Smooth muscle cell (in vitro differentiated cells): ENCODE data around the gene DPF3. TPM values are rescaled to one million over a fixed set of nuclear protein-coding genes. Genes with fewer than 3 reads are reported as not detected.

Source experiments
- DNase-seq: peaks from one replicate; lab custom pipeline; 2025; ENCODE audit not compliant: unreplicated experiment; lab: John Stamatoyannopoulos, UW
- H2AFZ ChIP-seq: fragments of 200-600 bp; sonication (generic); 2 replicates; pipeline ENCODE4 v1.6.0; 2016; ENCODE audit warnings: antibody characterized with exemption, low read depth, mild to moderate bottlenecking
- H3F3A ChIP-seq: fragments of 200-600 bp; sonication (generic); 2 replicates; pipeline ENCODE4 v1.6.0; 2017; ENCODE audit warnings: antibody characterized with exemption, low read depth
- H3K27ac ChIP-seq: fragments of 200-600 bp; sonication (generic); 2 replicates; pipeline ENCODE4 v1.5.1; 2016; ENCODE audit warnings: low read depth, mild to moderate bottlenecking
- H3K27me3 ChIP-seq: fragments of 200-600 bp; sonication (generic); 2 replicates; pipeline ENCODE4 v1.6.1; 2016; ENCODE audit warnings: low read depth, mild to moderate bottlenecking
- H3K36me3 ChIP-seq: fragments of 200-600 bp; sonication (generic); 2 replicates; pipeline ENCODE4 v1.5.1; 2016; ENCODE audit warnings: low read depth
- H3K4me1 ChIP-seq: fragments of 200-600 bp; sonication (generic); 2 replicates; pipeline ENCODE4 v1.5.1; 2016; ENCODE audit warnings: low read depth
- H3K4me2 ChIP-seq: fragments of 200-600 bp; sonication (generic); 2 replicates; pipeline ENCODE4 v1.6.0; 2016; ENCODE audit warnings: mild to moderate bottlenecking
- H3K4me3 ChIP-seq: fragments of 200-600 bp; sonication (generic); 2 replicates; pipeline ENCODE4 v1.5.1; 2016; ENCODE audit warnings: mild to moderate bottlenecking
- H3K79me2 ChIP-seq: fragments of 200-600 bp; sonication (generic); 2 replicates; pipeline ENCODE4 v1.6.0; 2016; ENCODE audit warnings: low read depth, mild to moderate bottlenecking
- H3K9ac ChIP-seq: fragments of 200-600 bp; sonication (generic); 2 replicates; pipeline ENCODE4 v1.6.0; 2016; ENCODE audit warnings: low read depth
- H3K9me3 ChIP-seq: fragments of 200-600 bp; sonication (generic); replicated peaks from 2 replicates; pipeline ENCODE4 v1.5.1; 2016; ENCODE audit warnings: low read depth
- H4K20me1 ChIP-seq: fragments of 200-600 bp; sonication (generic); 2 replicates; pipeline ENCODE4 v1.6.0; 2016; ENCODE audit warnings: low read depth
- CTCF ChIP-seq: fragments of 200-600 bp; sonication (generic); IDR thresholded peaks from 2 replicates; pipeline ENCODE4 v1.5.1; 2017; ENCODE audit warnings: borderline replicate concordance, mild to moderate bottlenecking, antibody characterized with exemption; ENCODE audit not compliant: insufficient read depth, poor library complexity, severe bottlenecking
- WGBS: methylation state at CpG from one replicate; pipeline ENCODE4 v1.1.7; 2016; ENCODE audit warnings: low lambda C conversion rate; 5-methylcytosine and 5-hydroxymethylcytosine counted together
- polyA plus RNA-seq: library from polyadenylated mRNA; unstranded; fragments of >200 nt; fragmentation: Nextera tagmentation; extraction: Ambion mirVana; gene quantifications from 2 replicates; pipeline ENCODE4 v1.2.1, GENCODE V29; 2016
- total RNA-seq: library from RNA; depleted of rRNA; stranded (reverse); fragments of >200 nt; gene quantifications from 2 replicates; pipeline ENCODE4 v1.2.3, GENCODE V29; 2014

The DPF3 gene
- total and polyA plus RNA-seq, 2 experiments from 2014 or later, result 4.9 to 12.6 TPM

GRCh38 chr14:72583316-72584272 is 310.3 kb downstream of the DPF3 start:
- 96% methylated on average over 5 of the region's 5 CpGs for WGBS
- Histone ChIP-seq H3K9ac (no peak overlapping the region), H3K79me2 (no peaks in the 10 kb centered on the region), H3K4me2 (no peak overlapping the region), H3K4me1 (no peaks in the 10 kb centered on the region), H2AFZ (no peak overlapping the region), H4K20me1 (no peaks in the 10 kb centered on the region), H3K9me3 (no peaks in the 10 kb centered on the region), H3K27ac (no peak overlapping the region), H3K27me3 (no peaks in the 10 kb centered on the region), H3F3A (no peaks in the 10 kb centered on the region), H3K4me3 (no peak overlapping the region), H3K36me3 (no peaks in the 10 kb centered on the region)
- TF ChIP-seq CTCF, result no peak
- DNase-seq, result no peak

- 88% methylated on average over 1 of the region's 1 CpG for WGBS
- Histone ChIP-seq H2AFZ (no peak overlapping the region), H3K4me3 (no peak overlapping the region), H3K4me2 (no peak overlapping the region), H3K36me3 (no peaks in the 10 kb centered on the region), H3F3A (no peaks in the 10 kb centered on the region), H3K4me1 (no peaks in the 10 kb centered on the region), H3K9me3 (no peaks in the 10 kb centered on the region), H3K9ac (no peak overlapping the region), H3K79me2 (no peaks in the 10 kb centered on the region), H3K27ac (no peak overlapping the region), H3K27me3 (no peaks in the 10 kb centered on the region), H4K20me1 (no peaks in the 10 kb centered on the region)
- TF ChIP-seq CTCF, result no peak
- DNase-seq, result no peak
These were observed 311.3 kb downstream of the DPF3 start for GRCh38 chr14:72582582-72582981.

- WGBS, result 94% methylated on average over 5 of the region's 5 CpGs
These were observed 315.4 kb downstream of the DPF3 start for GRCh38 chr14:72578514-72578913.

More at GRCh38 chr14:72578514-72578913, 315.4 kb downstream of the DPF3 start:
- no peak overlapping the region for H3K4me3 ChIP-seq
- H3K4me1 ChIP-seq, result no peaks in the 10 kb centered on the region
- H3K9me3 ChIP-seq, result no peaks in the 10 kb centered on the region
- no peak overlapping the region for H3K27ac ChIP-seq
- H3K4me2 ChIP-seq, result no peak overlapping the region
- H3K36me3 ChIP-seq, result no peaks in the 10 kb centered on the region
- H4K20me1 ChIP-seq, result no peaks in the 10 kb centered on the region
- no peak overlapping the region for H2AFZ ChIP-seq
- no peak for DNase-seq
- no peak for TF ChIP-seq CTCF
- peaks cover 13% of the 10 kb centered on the region for H3K27me3 ChIP-seq
- no peaks in the 10 kb centered on the region for H3F3A ChIP-seq
- H3K9ac ChIP-seq, result no peak overlapping the region
- no peaks in the 10 kb centered on the region for H3K79me2 ChIP-seq
